Loucy (cell line): ENCODE data around the gene ACADL.

Source experiments
- H2AFZ ChIP-seq: fragments of 200-600 bp; sonication (generic); 2 replicates; pipeline ENCODE4 v1.6.0; 2016; ENCODE audit warnings: antibody characterized with exemption, mild to moderate bottlenecking, low read length, moderate library complexity
- H3F3A ChIP-seq: fragments of 200-600 bp; 2 replicates; pipeline ENCODE4 v1.6.0; 2016; ENCODE audit warnings: antibody characterized with exemption, low read depth, mild to moderate bottlenecking
- H3K27me3 ChIP-seq: fragments of 200-600 bp; sonication (generic); 2 replicates; pipeline ENCODE4 v1.6.1; 2014; ENCODE audit warnings: low read length, mild to moderate bottlenecking; ENCODE audit not compliant: insufficient read depth, poor library complexity, severe bottlenecking
- H3K36me3 ChIP-seq: fragments of 200-600 bp; sonication (generic); 2 replicates; pipeline ENCODE4 v1.6.1; 2016; ENCODE audit warnings: low read length; ENCODE audit not compliant: insufficient read depth
- H3K4me1 ChIP-seq: fragments of 200-600 bp; sonication (generic); 2 replicates; pipeline ENCODE4 v1.5.1; 2014; ENCODE audit warnings: low read length, mild to moderate bottlenecking; ENCODE audit not compliant: insufficient read depth, poor library complexity, severe bottlenecking
- H3K4me2 ChIP-seq: fragments of 200-600 bp; sonication (generic); 2 replicates; pipeline ENCODE4 v1.6.0; 2014; ENCODE audit warnings: antibody characterized with exemption, low read length, low read depth, mild to moderate bottlenecking; ENCODE audit not compliant: poor library complexity, severe bottlenecking
- H3K4me3 ChIP-seq: fragments of 200-600 bp; sonication (generic); 2 replicates; pipeline ENCODE4 v1.5.1; 2014; ENCODE audit warnings: low read length, mild to moderate bottlenecking, mixed read lengths; ENCODE audit not compliant: poor library complexity, severe bottlenecking
- H3K79me2 ChIP-seq: fragments of 200-600 bp; sonication (generic); 2 replicates; pipeline ENCODE4 v1.6.1; 2014; ENCODE audit warnings: low read length; ENCODE audit not compliant: insufficient read depth
- H3K9ac ChIP-seq: fragments of 200-600 bp; sonication (generic); 2 replicates; pipeline ENCODE4 v1.6.0; 2014; ENCODE audit warnings: mild to moderate bottlenecking, low read depth, low read length, moderate library complexity; ENCODE audit not compliant: poor library complexity, severe bottlenecking
- H3K9me2 ChIP-seq: fragments of 200-600 bp; sonication (generic); replicated peaks from 2 replicates; pipeline ENCODE4 v1.6.1; 2016; ENCODE audit warnings: low read depth, low read length, mixed read lengths
- H3K9me3 ChIP-seq: fragments of 200-600 bp; sonication (generic); 2 replicates; pipeline ENCODE4 v1.6.1; 2014; ENCODE audit warnings: mild to moderate bottlenecking, antibody characterized with exemption, low read length, low read depth; ENCODE audit not compliant: insufficient read depth
- H4K20me1 ChIP-seq: fragments of 200-600 bp; sonication (generic); 2 replicates; pipeline ENCODE4 v1.6.0; 2014; ENCODE audit warnings: antibody characterized with exemption, low read length, mild to moderate bottlenecking; ENCODE audit not compliant: insufficient read depth, poor library complexity, severe bottlenecking
- CTCF ChIP-seq: fragments of 200-600 bp; sonication (generic); conservative IDR thresholded peaks from 2 replicates; pipeline ENCODE4 v1.5.1; 2014; ENCODE audit warnings: mild to moderate bottlenecking, antibody characterized with exemption, low read length
- EZH2phosphoT487 ChIP-seq: fragments of 200-600 bp; IDR thresholded peaks from 2 replicates; pipeline ENCODE4 v1.6.1; 2018; ENCODE audit warnings: antibody characterized with exemption, mild to moderate bottlenecking, moderate library complexity, borderline replicate concordance

The ACADL gene

GRCh38 chr2:210268281-210268680 lies 43.0 kb upstream of the ACADL start:
- Histone ChIP-seq H3K36me3 (no peaks in the 10 kb centered on the region), H3K4me3 (no peak overlapping the region), H3K79me2 (no peaks in the 10 kb centered on the region), H3K27me3 (no peaks in the 10 kb centered on the region), H3K9me2 (no peaks in the 10 kb centered on the region), H3K4me2 (no peak overlapping the region), H3K4me1 (no peaks in the 10 kb centered on the region), H4K20me1 (no peaks in the 10 kb centered on the region), H3F3A (no peaks in the 10 kb centered on the region), H3K9ac (no peak overlapping the region), H3K9me3 (no peaks in the 10 kb centered on the region), H2AFZ (no peak overlapping the region)
- TF ChIP-seq EZH2phosphoT487 (no peak), CTCF (no peak)

- no peaks in the 10 kb centered on the region for H3F3A ChIP-seq
- no peaks in the 10 kb centered on the region for H3K27me3 ChIP-seq
- H3K79me2 ChIP-seq: no peaks in the 10 kb centered on the region
- H3K9me3 ChIP-seq: no peaks in the 10 kb centered on the region
- no peak overlapping the region for H3K4me3 ChIP-seq
- H3K36me3 ChIP-seq: no peaks in the 10 kb centered on the region
- H3K9ac ChIP-seq: no peak overlapping the region
- no peaks in the 10 kb centered on the region for H4K20me1 ChIP-seq
- TF ChIP-seq EZH2phosphoT487 (no peak), CTCF (no peak)
- no peak overlapping the region for H3K4me2 ChIP-seq
- H2AFZ ChIP-seq: no peak overlapping the region
- H3K9me2 ChIP-seq: no peaks in the 10 kb centered on the region
- no peaks in the 10 kb centered on the region for H3K4me1 ChIP-seq
Measured at GRCh38 chr2:210267698-210268097, 42.5 kb upstream of the ACADL start.

- no peaks in the 10 kb centered on the region for H3K36me3 ChIP-seq
- no peaks in the 10 kb centered on the region for H3K9me3 ChIP-seq
- TF ChIP-seq EZH2phosphoT487 (no peak), CTCF (no peak)
- no peak overlapping the region for H3K4me3 ChIP-seq
- H2AFZ ChIP-seq: no peak overlapping the region
- no peak overlapping the region for H3K4me2 ChIP-seq
- no peaks in the 10 kb centered on the region for H4K20me1 ChIP-seq
- H3K79me2 ChIP-seq: no peaks in the 10 kb centered on the region
- no peaks in the 10 kb centered on the region for H3K4me1 ChIP-seq
- H3K9ac ChIP-seq: no peak overlapping the region
- H3K27me3 ChIP-seq: no peaks in the 10 kb centered on the region
- no peaks in the 10 kb centered on the region for H3F3A ChIP-seq
- no peaks in the 10 kb centered on the region for H3K9me2 ChIP-seq
Measured at GRCh38 chr2:210264282-210264681, 39.0 kb upstream of the ACADL start.
